Fibroblast of skin of back (primary cell): ENCODE data around the gene PRR5L.
A peak's percentile ranks its signal among the peaks of the same experiment; 100 is the strongest.
"Not testable (repeated sequence)": the region's sequence is repeated elsewhere in the genome, so short reads cannot be mapped to it uniquely, and the experiment has no call there.

Source experiments
- DNase-seq: peaks from one replicate; pipeline ENCODE4 v3.0.0-alpha.2; 2013

PRR5L gene

GRCh38 chr11:36465449-36466163 is 169.5 kb downstream of the PRR5L start:
- DNase-seq, result peak; percentile 21

- DNase-seq, result no peak
Observed at GRCh38 chr11:36467012-36467411, 170.9 kb downstream of the PRR5L start.

GRCh38 chr11:36467916-36468315 is 171.8 kb downstream of the PRR5L start:
- DNase-seq, result no peak

- DNase-seq, result peak; percentile 65
Observed at GRCh38 chr11:36469063-36469462, 173.0 kb downstream of the PRR5L start.

- DNase-seq, result peak; percentile 90
Observed at GRCh38 chr11:36469881-36470802, 174.1 kb downstream of the PRR5L start.

GRCh38 chr11:36471577-36471976 is 175.5 kb downstream of the PRR5L start:
- DNase-seq, result no peak

- peak; percentile 65 for DNase-seq
Observed at GRCh38 chr11:36475192-36475591, 179.1 kb downstream of the PRR5L start.

GRCh38 chr11:36478700-36479329 is 182.7 kb downstream of the PRR5L start:
- DNase-seq, result peak; percentile 63

- DNase-seq, result no peak
Observed at GRCh38 chr11:36480833-36481232, 184.7 kb downstream of the PRR5L start.

GRCh38 chr11:36483042-36483441 is 187.0 kb downstream of the PRR5L start:
- DNase-seq, result not testable (repeated sequence)

GRCh38 chr11:36485298-36486002 is 189.4 kb downstream of the PRR5L start:
- no peak for DNase-seq

- DNase-seq, result peak; percentile 35
Observed at GRCh38 chr11:36487619-36488018, 191.5 kb downstream of the PRR5L start.

- DNase-seq, result no peak
Observed at GRCh38 chr11:36488096-36488495, 192.0 kb downstream of the PRR5L start.

- no peak for DNase-seq
Observed at GRCh38 chr11:36490026-36490806, 194.1 kb downstream of the PRR5L start.

- peak; percentile 51 for DNase-seq
Observed at GRCh38 chr11:36492724-36493304, 196.7 kb downstream of the PRR5L start.

- DNase-seq, result no peak
Observed at GRCh38 chr11:36493332-36493731, 197.2 kb downstream of the PRR5L start.

GRCh38 chr11:36498721-36499120 is 202.6 kb downstream of the PRR5L start:
- DNase-seq, result no peak

GRCh38 chr11:36499315-36499714 is 203.2 kb downstream of the PRR5L start:
- DNase-seq, result no peak

GRCh38 chr11:36500315-36500721 is 204.2 kb downstream of the PRR5L start:
- peak; percentile 98 for DNase-seq

- no peak for DNase-seq
Observed at GRCh38 chr11:36501236-36501635, 205.1 kb downstream of the PRR5L start.

GRCh38 chr11:36507824-36508489 is 211.9 kb downstream of the PRR5L start:
- DNase-seq, result no peak
